Hepatocyte (in vitro differentiated cells): ENCODE data around the gene GDPD1.

Experiments
- CTCF ChIP-seq: fragments of 200-600 bp; sonication (generic); IDR thresholded peaks from 2 replicates; pipeline ENCODE4 v1.5.1; 2016; ENCODE audit warnings: antibody characterized with exemption, mild to moderate bottlenecking; ENCODE audit not compliant: poor library complexity
- EZH2 ChIP-seq: fragments of 200-600 bp; sonication (generic); IDR thresholded peaks from 2 replicates; pipeline ENCODE4 v1.6.1; 2016; ENCODE audit warnings: antibody characterized with exemption, mild to moderate bottlenecking, borderline replicate concordance
- EZH2phosphoT487 ChIP-seq: fragments of 200-600 bp; sonication (generic); IDR thresholded peaks from one replicate; pipeline ENCODE4 v1.6.1; 2018; ENCODE audit warnings: antibody characterized with exemption, mild to moderate bottlenecking, low read depth, moderate library complexity; ENCODE audit not compliant: unreplicated experiment, severe bottlenecking

- no peak for TF ChIP-seq CTCF
- no peak for TF ChIP-seq EZH2phosphoT487
- TF ChIP-seq EZH2 = no peak
Observed at GRCh38 chr17:59267776-59268175, 47.5 kb downstream of the GDPD1 start.
